Measurements from ENCODE around the gene GPR151. TPM values are rescaled to one million over a fixed set of nuclear protein-coding genes. Genes with fewer than 3 reads are reported as not detected.
"Not testable (repeated sequence)": the region's sequence is repeated elsewhere in the genome, so short reads cannot be mapped to it uniquely, and the experiment has no call there.

Gene GPR151
- total RNA-seq, 1 donor from 2014 or later: not detected

DNA sequence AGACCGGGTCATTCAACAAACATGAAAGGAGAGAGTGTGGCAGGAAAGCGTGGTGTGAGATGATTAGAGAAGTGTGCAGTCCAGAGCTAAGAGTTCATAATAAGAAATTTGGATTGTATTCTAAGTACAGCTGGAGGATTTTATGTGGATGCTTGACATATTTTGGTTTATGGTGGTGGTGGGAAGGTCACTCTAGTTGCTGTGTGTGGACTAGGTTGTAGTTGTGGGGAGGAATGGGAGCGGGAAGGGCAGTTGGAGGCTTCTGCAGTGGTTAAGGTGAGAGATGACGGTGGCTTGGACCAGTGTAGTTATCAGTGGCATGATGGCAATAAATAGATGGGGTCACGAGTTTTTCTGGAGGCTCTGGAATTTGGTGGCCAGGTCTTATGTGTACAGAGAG lies 45.7 kb upstream of the GPR151 start:
- peak; percentile 71 for DNase-seq (ENCODE audit: low read depth)

DNA sequence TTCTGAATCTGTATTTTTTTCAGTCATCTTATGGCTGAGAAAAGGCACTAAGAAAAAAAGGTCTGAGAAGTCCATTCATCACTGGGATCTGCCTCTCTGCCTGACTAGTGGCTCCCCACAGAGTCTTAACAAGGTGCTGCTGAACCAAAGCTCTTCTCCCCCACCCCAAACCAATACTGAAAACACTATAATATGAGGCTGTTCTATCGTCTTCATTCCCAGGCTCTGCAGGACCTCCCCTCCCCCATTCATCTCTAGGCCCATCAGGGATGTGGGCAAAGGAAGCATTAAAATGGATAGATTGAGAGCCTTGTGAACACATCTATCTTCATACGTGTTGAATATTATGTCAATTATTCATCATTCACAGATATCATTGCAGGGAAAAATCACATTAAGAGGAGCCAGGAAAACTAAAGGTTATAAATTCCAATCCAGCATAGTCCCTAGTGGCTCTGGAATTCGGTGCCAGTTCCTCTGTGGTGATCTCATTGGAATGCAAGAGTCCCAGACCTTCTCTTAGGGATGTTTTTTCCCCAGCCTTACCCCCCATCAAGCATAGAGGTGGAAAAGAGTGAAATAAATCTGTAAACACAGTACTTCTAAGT lies 44.3 kb upstream of the GPR151 start:
- peak overlapping the region; percentile 70 for H3K27ac ChIP-seq (ENCODE audit: low read depth, low read length)
- peaks cover 2% of the 10 kb centered on the region for H3K9me3 Mint-ChIP-seq (ENCODE audit: unreplicated experiment)
- no peaks in the 10 kb centered on the region for H3K36me3 Mint-ChIP-seq (ENCODE audit: low read depth, unreplicated experiment)
- TF ChIP-seq EZH2 (IDR thresholded peaks at IDR 0.05; ENCODE audit: insufficient read depth, low read length) (no peak), CTCF (IDR thresholded peaks at IDR 0.05; ENCODE audit: insufficient read depth, low read depth, low read length) (no peak)
- peaks cover 27% of the 10 kb centered on the region for H3K4me1 ChIP-seq (ENCODE audit: insufficient read depth, low read length)
- no peaks in the 10 kb centered on the region for H3K79me2 ChIP-seq (ENCODE audit: insufficient read depth, low read length)
- H3K27me3 Mint-ChIP-seq (ENCODE audit: low read depth, unreplicated experiment): no peaks in the 10 kb centered on the region
- H3K4me2 ChIP-seq (ENCODE audit: low read length): peak overlapping the region; percentile 42
- peak overlapping the region; percentile 45 for H3K4me3 Mint-ChIP-seq (ENCODE audit: unreplicated experiment)
- peak overlapping the region; percentile 32 for H3K9ac ChIP-seq (ENCODE audit: low read length)
- no peaks in the 10 kb centered on the region for H4K20me1 ChIP-seq (ENCODE audit: insufficient read depth, low read length)
- FAIRE-seq: peak; percentile 70
- no peaks in the 10 kb centered on the region for H3K27me3 ChIP-seq (ENCODE audit: insufficient read depth, low read length)
- no peaks in the 10 kb centered on the region for H3K36me3 ChIP-seq (ENCODE audit: insufficient read depth, low read length)
- DNase-seq (ENCODE audit: low read depth): peak; percentile 65
- no peaks in the 10 kb centered on the region for H3K9me3 ChIP-seq (ENCODE audit: insufficient read depth, low read depth, low read length)
- H3K4me1 Mint-ChIP-seq (ENCODE audit: low read depth, unreplicated experiment): peaks cover 12% of the 10 kb centered on the region
- no peak overlapping the region for H2AFZ ChIP-seq (ENCODE audit: low read depth, low read length)
- H3K4me3 ChIP-seq (ENCODE audit: insufficient read depth, low read depth, low read length): no peak overlapping the region
- no peak overlapping the region for H3K27ac Mint-ChIP-seq (ENCODE audit: unreplicated experiment)

More for the DNA sequence above, 45.7 kb upstream of the GPR151 start:
- H3K4me1 Mint-ChIP-seq (ENCODE audit: low read depth, unreplicated experiment): peaks cover 19% of the 10 kb centered on the region
- no peaks in the 10 kb centered on the region for H3K79me2 ChIP-seq (ENCODE audit: insufficient read depth, low read length)
- H4K20me1 ChIP-seq (ENCODE audit: insufficient read depth, low read length): no peaks in the 10 kb centered on the region
- TF ChIP-seq CTCF (IDR thresholded peaks at IDR 0.05; ENCODE audit: insufficient read depth, low read depth, low read length) (no peak), EZH2 (IDR thresholded peaks at IDR 0.05; ENCODE audit: insufficient read depth, low read length) (no peak)
- H3K4me2 ChIP-seq (ENCODE audit: low read length): no peak overlapping the region
- H3K4me3 Mint-ChIP-seq (ENCODE audit: unreplicated experiment): no peak overlapping the region
- no peaks in the 10 kb centered on the region for H3K36me3 Mint-ChIP-seq (ENCODE audit: low read depth, unreplicated experiment)
- no peaks in the 10 kb centered on the region for H3K36me3 ChIP-seq (ENCODE audit: insufficient read depth, low read length)
- FAIRE-seq: no peak
- no peak overlapping the region for H2AFZ ChIP-seq (ENCODE audit: low read depth, low read length)
- H3K4me1 ChIP-seq (ENCODE audit: insufficient read depth, low read length): peaks cover 33% of the 10 kb centered on the region
- no peaks in the 10 kb centered on the region for H3K9me3 ChIP-seq (ENCODE audit: insufficient read depth, low read depth, low read length)
- H3K9me3 Mint-ChIP-seq (ENCODE audit: unreplicated experiment): no peaks in the 10 kb centered on the region
- H3K27ac Mint-ChIP-seq (ENCODE audit: unreplicated experiment): no peak overlapping the region
- H3K27me3 ChIP-seq (ENCODE audit: insufficient read depth, low read length): no peaks in the 10 kb centered on the region
- H3K27ac ChIP-seq (ENCODE audit: low read depth, low read length): peak overlapping the region; percentile 70
- H3K27me3 Mint-ChIP-seq (ENCODE audit: low read depth, unreplicated experiment): no peaks in the 10 kb centered on the region
- no peak overlapping the region for H3K9ac ChIP-seq (ENCODE audit: low read length)
- H3K4me3 ChIP-seq (ENCODE audit: insufficient read depth, low read depth, low read length): no peak overlapping the region

DNA sequence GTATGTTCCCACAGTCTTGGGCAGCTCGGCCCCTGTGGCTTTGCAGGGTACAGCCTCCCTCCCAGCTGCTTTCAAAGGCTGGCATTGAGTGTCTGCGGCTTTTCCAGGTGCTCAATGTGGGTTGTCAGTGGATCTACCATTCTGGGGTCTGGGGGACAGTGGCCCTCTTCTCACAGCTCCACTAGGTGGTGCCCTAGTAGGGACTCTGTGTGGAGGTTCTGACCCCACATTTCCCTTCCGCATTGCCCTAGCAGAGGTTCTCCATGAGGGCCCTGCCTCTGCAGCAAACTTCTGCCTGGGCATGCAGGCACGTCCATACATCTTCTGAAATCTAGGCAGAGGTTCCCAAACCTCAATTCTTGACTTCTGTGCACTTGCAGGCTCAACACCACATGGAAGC lies 40.9 kb upstream of the GPR151 start:
- H3K36me3 ChIP-seq (ENCODE audit: insufficient read depth, low read length); H3K4me3 ChIP-seq (ENCODE audit: insufficient read depth, low read depth, low read length); H3K4me1 Mint-ChIP-seq (ENCODE audit: low read depth, unreplicated experiment); H4K20me1 ChIP-seq (ENCODE audit: insufficient read depth, low read length); H3K27me3 ChIP-seq (ENCODE audit: insufficient read depth, low read length); DNase-seq (ENCODE audit: low read depth); H3K9me3 ChIP-seq (ENCODE audit: insufficient read depth, low read depth, low read length); H3K79me2 ChIP-seq (ENCODE audit: insufficient read depth, low read length); H3K9ac ChIP-seq (ENCODE audit: low read length); H3K4me2 ChIP-seq (ENCODE audit: low read length); H3K4me3 Mint-ChIP-seq (ENCODE audit: unreplicated experiment); H3K27ac Mint-ChIP-seq (ENCODE audit: unreplicated experiment); H2AFZ ChIP-seq (ENCODE audit: low read depth, low read length); H3K27me3 Mint-ChIP-seq (ENCODE audit: low read depth, unreplicated experiment); H3K27ac ChIP-seq (ENCODE audit: low read depth, low read length); H3K36me3 Mint-ChIP-seq (ENCODE audit: low read depth, unreplicated experiment); FAIRE-seq; H3K9me3 Mint-ChIP-seq (ENCODE audit: unreplicated experiment): not testable (repeated sequence)
- H3K4me1 ChIP-seq (ENCODE audit: insufficient read depth, low read length): peaks cover 21% of the 10 kb centered on the region

Measured in astrocyte (in vitro differentiated cells and primary cell).